PC-3 (cell line): ENCODE data around the gene SLCO2A1.

Experiments
- EZH2 ChIP-seq: fragments of 300-600 bp; sonication (generic); IDR thresholded peaks from one replicate; pipeline ENCODE4 v1.6.1; 2017; ENCODE audit warnings: antibody characterized with exemption, mild to moderate bottlenecking, low read length; ENCODE audit not compliant: unreplicated experiment
- EZH2phosphoT487 ChIP-seq: fragments of 300-600 bp; sonication (generic); IDR thresholded peaks from 2 replicates; pipeline ENCODE4 v1.6.1; 2018; ENCODE audit warnings: mild to moderate bottlenecking, antibody characterized with exemption, low read length, borderline replicate concordance
- TF ChIP-seq, protein P1 (sequence below): fragments of 300-600 bp; sonication (generic); conservative IDR thresholded peaks from 2 replicates; pipeline ENCODE4 v1.5.1; 2017; ENCODE audit warnings: antibody characterized with exemption, low read depth, mild to moderate bottlenecking, low read length

DNA sequence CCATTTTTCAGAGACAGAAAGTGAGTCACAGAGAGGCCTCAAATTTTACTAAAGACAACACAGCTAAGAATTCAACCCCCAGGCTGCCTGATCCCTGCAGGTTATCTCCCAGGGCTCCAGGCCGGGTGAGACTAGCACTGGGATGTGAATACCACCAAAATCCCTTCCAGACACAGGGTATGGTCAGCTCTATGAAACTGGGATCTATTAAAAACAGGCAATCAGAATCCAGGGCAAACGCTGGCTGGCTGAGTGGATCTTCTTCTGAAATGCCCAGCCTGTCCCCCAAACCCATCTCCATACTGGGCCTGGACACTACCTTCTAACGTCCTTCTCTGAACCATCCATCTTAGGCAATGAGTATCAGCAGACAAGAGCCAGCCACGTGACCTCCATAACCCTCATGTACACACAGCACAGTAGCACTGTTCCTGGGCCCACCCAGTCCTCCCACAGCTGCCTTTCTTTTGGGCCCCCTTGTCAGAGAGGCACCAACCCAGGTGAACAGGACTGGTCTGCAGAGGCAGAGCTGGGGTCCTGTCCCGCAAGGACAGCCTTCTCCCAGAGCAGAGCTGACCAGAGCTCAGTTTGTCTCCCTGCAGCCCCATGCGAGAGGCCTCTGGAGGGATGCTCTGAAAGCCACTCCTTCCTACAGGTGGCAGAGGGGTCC, 135.9 kb downstream of the SLCO2A1 start:
- TF ChIP-seq, protein P1, sequence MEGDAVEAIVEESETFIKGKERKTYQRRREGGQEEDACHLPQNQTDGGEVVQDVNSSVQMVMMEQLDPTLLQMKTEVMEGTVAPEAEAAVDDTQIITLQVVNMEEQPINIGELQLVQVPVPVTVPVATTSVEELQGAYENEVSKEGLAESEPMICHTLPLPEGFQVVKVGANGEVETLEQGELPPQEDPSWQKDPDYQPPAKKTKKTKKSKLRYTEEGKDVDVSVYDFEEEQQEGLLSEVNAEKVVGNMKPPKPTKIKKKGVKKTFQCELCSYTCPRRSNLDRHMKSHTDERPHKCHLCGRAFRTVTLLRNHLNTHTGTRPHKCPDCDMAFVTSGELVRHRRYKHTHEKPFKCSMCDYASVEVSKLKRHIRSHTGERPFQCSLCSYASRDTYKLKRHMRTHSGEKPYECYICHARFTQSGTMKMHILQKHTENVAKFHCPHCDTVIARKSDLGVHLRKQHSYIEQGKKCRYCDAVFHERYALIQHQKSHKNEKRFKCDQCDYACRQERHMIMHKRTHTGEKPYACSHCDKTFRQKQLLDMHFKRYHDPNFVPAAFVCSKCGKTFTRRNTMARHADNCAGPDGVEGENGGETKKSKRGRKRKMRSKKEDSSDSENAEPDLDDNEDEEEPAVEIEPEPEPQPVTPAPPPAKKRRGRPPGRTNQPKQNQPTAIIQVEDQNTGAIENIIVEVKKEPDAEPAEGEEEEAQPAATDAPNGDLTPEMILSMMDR: no peak
- TF ChIP-seq EZH2phosphoT487: no peak
- no peak for TF ChIP-seq EZH2
